ENCODE measurements around the gene BRS3.

- TF ChIP-seq EHF (CRISPR knock-in tag; IDR thresholded peaks at IDR 0.05) (no peak), USF2 (IDR thresholded peaks at IDR 0.05) (no peak), POLR2A (IDR thresholded peaks at IDR 0.05; ENCODE audit: low read length) (no peak), CTCF (IDR thresholded peaks at IDR 0.05) (no peak), RAD21 (conservative IDR thresholded peaks at IDR 0.05 in 1 of 2, IDR thresholded peaks at IDR 0.05 in 1 of 2) (no peak), TFCP2L1 (CRISPR knock-in tag; IDR thresholded peaks at IDR 0.05) (no peak)
Observed at GRCh38 chrX:136438192-136438591, 49.6 kb upstream of the BRS3 start.
